Measurements from ENCODE around the gene ZFR2. TPM values are rescaled to one million over a fixed set of nuclear protein-coding genes. Genes with fewer than 3 reads are reported as not detected.

ZFR2 gene
- total RNA-seq: not detected

- Histone ChIP-seq H3K9me3 (no peaks in the 10 kb centered on the region), H3K4me3 (peak within 1 kb of the TSS; percentile 13), H3K36me3 (no peaks in the 10 kb centered on the region), H3K27me3 (replicated peaks; ENCODE audit: insufficient read depth) (peaks cover 8% of the 10 kb centered on the region), H3K27ac (no peak within 1 kb of the TSS), H3K4me1 (ENCODE audit: control insufficient read depth in 1 of 2, low read depth in 2 of 2) (no peaks in the 10 kb centered on the region)
- no peak for ATAC-seq (ENCODE audit: insufficient number of reproducible peaks, low FRiP score, low read depth)
- no peak for TF ChIP-seq CTCF (IDR thresholded peaks at IDR 0.05)
- no peak for DNase-seq (ENCODE audit: low spot score)
Measured at GRCh38 chr19:3868770-3869456, at the start of gene ZFR2. Gene ZFR2, minus strand, starts transcription at chr19:3869038. Its CDS starts 21 bp downstream, at chr19:3869017.

- H3K27me3 ChIP-seq (replicated peaks; ENCODE audit: insufficient read depth): no peaks in the 10 kb centered on the region
- DNase-seq (ENCODE audit: low spot score) (no peak), ATAC-seq (ENCODE audit: insufficient number of reproducible peaks, low FRiP score, low read depth) (no peak)
- no peak overlapping the region for H3K4me3 ChIP-seq
- no peak overlapping the region for H3K27ac ChIP-seq
- no peak for TF ChIP-seq CTCF (IDR thresholded peaks at IDR 0.05)
- no peaks in the 10 kb centered on the region for H3K4me1 ChIP-seq (ENCODE audit: control insufficient read depth in 1 of 2, low read depth in 2 of 2)
- no peaks in the 10 kb centered on the region for H3K36me3 ChIP-seq
- H3K9me3 ChIP-seq: peaks cover 4% of the 10 kb centered on the region
Measured at GRCh38 chr19:3916033-3916432, 47.2 kb upstream of the ZFR2 start.

GRCh38 chr19:3914199-3914598, 45.4 kb upstream of the ZFR2 start:
- H3K27ac ChIP-seq: no peak overlapping the region
- H3K4me1 ChIP-seq (ENCODE audit: control insufficient read depth in 1 of 2, low read depth in 2 of 2): no peaks in the 10 kb centered on the region
- H3K36me3 ChIP-seq: no peaks in the 10 kb centered on the region
- H3K9me3 ChIP-seq: peaks cover 5% of the 10 kb centered on the region
- ATAC-seq (ENCODE audit: insufficient number of reproducible peaks, low FRiP score, low read depth): no peak
- H3K27me3 ChIP-seq (replicated peaks; ENCODE audit: insufficient read depth): no peaks in the 10 kb centered on the region
- no peak for DNase-seq (ENCODE audit: low spot score)
- H3K4me3 ChIP-seq: no peak overlapping the region
- TF ChIP-seq CTCF (IDR thresholded peaks at IDR 0.05): no peak

GRCh38 chr19:3910105-3910504, 41.3 kb upstream of the ZFR2 start:
- DNase-seq (ENCODE audit: low spot score) (no peak), ATAC-seq (ENCODE audit: insufficient number of reproducible peaks, low FRiP score, low read depth) (no peak)
- no peak overlapping the region for H3K27ac ChIP-seq
- no peak for TF ChIP-seq CTCF (IDR thresholded peaks at IDR 0.05)
- peaks cover 5% of the 10 kb centered on the region for H3K9me3 ChIP-seq
- H3K4me1 ChIP-seq (ENCODE audit: control insufficient read depth in 1 of 2, low read depth in 2 of 2): no peaks in the 10 kb centered on the region
- no peaks in the 10 kb centered on the region for H3K36me3 ChIP-seq
- no peaks in the 10 kb centered on the region for H3K27me3 ChIP-seq (replicated peaks; ENCODE audit: insufficient read depth)
- no peak overlapping the region for H3K4me3 ChIP-seq

- H3K36me3 ChIP-seq: no peaks in the 10 kb centered on the region
- H3K9me3 ChIP-seq: peaks cover 5% of the 10 kb centered on the region
- ATAC-seq (ENCODE audit: insufficient number of reproducible peaks, low FRiP score, low read depth): no peak
- H3K27me3 ChIP-seq (replicated peaks; ENCODE audit: insufficient read depth): no peaks in the 10 kb centered on the region
- TF ChIP-seq CTCF (IDR thresholded peaks at IDR 0.05): no peak
- H3K4me1 ChIP-seq (ENCODE audit: control insufficient read depth in 1 of 2, low read depth in 2 of 2): no peaks in the 10 kb centered on the region
- no peak overlapping the region for H3K4me3 ChIP-seq
- DNase-seq (ENCODE audit: low spot score): no peak
- no peak overlapping the region for H3K27ac ChIP-seq
Measured at GRCh38 chr19:3908266-3909054, 39.6 kb upstream of the ZFR2 start.
